Measurements from ENCODE around the gene PRR5L.

DNA sequence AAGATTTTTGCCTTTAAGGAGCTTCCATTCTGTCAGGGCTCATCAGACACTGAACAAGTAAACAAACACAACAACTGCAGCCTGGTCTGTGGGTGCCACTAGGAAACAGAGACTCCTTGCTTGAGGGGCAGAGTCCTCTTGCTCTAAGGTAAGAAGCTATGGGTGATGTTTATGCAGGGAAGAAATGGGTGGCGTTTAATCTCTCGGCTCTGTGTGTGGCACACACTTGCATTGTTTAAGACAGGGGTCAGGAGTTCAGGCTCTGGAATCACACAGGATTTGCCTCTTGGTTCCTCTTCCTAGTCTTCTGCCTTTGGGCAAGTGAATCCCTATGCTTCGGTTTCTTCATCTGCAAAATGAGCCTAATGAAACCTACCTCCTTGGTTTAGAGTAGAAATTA is 90.3 kb downstream of the PRR5L start:
- TF ChIP-seq POLR2AphosphoS5 (IDR thresholded peaks at IDR 0.05; ENCODE audit: low read depth) = no peak
- TF ChIP-seq, protein P1, sequence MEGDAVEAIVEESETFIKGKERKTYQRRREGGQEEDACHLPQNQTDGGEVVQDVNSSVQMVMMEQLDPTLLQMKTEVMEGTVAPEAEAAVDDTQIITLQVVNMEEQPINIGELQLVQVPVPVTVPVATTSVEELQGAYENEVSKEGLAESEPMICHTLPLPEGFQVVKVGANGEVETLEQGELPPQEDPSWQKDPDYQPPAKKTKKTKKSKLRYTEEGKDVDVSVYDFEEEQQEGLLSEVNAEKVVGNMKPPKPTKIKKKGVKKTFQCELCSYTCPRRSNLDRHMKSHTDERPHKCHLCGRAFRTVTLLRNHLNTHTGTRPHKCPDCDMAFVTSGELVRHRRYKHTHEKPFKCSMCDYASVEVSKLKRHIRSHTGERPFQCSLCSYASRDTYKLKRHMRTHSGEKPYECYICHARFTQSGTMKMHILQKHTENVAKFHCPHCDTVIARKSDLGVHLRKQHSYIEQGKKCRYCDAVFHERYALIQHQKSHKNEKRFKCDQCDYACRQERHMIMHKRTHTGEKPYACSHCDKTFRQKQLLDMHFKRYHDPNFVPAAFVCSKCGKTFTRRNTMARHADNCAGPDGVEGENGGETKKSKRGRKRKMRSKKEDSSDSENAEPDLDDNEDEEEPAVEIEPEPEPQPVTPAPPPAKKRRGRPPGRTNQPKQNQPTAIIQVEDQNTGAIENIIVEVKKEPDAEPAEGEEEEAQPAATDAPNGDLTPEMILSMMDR (IDR thresholded peaks at IDR 0.05; ENCODE audit: insufficient read depth, low read length) = no peak
- TF ChIP-seq GABPA (IDR thresholded peaks at IDR 0.05; ENCODE audit: low read depth) = no peak
- TF ChIP-seq, protein P2, sequence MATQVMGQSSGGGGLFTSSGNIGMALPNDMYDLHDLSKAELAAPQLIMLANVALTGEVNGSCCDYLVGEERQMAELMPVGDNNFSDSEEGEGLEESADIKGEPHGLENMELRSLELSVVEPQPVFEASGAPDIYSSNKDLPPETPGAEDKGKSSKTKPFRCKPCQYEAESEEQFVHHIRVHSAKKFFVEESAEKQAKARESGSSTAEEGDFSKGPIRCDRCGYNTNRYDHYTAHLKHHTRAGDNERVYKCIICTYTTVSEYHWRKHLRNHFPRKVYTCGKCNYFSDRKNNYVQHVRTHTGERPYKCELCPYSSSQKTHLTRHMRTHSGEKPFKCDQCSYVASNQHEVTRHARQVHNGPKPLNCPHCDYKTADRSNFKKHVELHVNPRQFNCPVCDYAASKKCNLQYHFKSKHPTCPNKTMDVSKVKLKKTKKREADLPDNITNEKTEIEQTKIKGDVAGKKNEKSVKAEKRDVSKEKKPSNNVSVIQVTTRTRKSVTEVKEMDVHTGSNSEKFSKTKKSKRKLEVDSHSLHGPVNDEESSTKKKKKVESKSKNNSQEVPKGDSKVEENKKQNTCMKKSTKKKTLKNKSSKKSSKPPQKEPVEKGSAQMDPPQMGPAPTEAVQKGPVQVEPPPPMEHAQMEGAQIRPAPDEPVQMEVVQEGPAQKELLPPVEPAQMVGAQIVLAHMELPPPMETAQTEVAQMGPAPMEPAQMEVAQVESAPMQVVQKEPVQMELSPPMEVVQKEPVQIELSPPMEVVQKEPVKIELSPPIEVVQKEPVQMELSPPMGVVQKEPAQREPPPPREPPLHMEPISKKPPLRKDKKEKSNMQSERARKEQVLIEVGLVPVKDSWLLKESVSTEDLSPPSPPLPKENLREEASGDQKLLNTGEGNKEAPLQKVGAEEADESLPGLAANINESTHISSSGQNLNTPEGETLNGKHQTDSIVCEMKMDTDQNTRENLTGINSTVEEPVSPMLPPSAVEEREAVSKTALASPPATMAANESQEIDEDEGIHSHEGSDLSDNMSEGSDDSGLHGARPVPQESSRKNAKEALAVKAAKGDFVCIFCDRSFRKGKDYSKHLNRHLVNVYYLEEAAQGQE (IDR thresholded peaks at IDR 0.05; ENCODE audit: insufficient replicate concordance, low read depth) = no peak
- TF ChIP-seq SPI1 (IDR thresholded peaks at IDR 0.05; ENCODE audit: borderline replicate concordance, low read depth) = no peak
